HL-60/S4 (cell line): Measurements from ENCODE around the gene EPB41L4A.
"Not testable (repeated sequence)": the region's sequence is repeated elsewhere in the genome, so short reads cannot be mapped to it uniquely, and the experiment has no call there.

Experiments used
- in situ Hi-C: fragments of 300-500 bp; cut with MboI; formaldehyde crosslinking; loops from 2 replicates; pipeline ENCODE4 v1.14.3; 2022; ENCODE audit warnings: low sequenced_read_pairs

The EPB41L4A gene

GRCh38 chr5:112217843-112218579 lies 201.1 kb downstream of the EPB41L4A start:
- in situ Hi-C loops: no loop called here

GRCh38 chr5:112216140-112216539 lies 202.9 kb downstream of the EPB41L4A start:
- in situ Hi-C loops: no loop called here

GRCh38 chr5:112210430-112211005 lies 208.6 kb downstream of the EPB41L4A start:
- in situ Hi-C loops: no loop called here

DNA sequence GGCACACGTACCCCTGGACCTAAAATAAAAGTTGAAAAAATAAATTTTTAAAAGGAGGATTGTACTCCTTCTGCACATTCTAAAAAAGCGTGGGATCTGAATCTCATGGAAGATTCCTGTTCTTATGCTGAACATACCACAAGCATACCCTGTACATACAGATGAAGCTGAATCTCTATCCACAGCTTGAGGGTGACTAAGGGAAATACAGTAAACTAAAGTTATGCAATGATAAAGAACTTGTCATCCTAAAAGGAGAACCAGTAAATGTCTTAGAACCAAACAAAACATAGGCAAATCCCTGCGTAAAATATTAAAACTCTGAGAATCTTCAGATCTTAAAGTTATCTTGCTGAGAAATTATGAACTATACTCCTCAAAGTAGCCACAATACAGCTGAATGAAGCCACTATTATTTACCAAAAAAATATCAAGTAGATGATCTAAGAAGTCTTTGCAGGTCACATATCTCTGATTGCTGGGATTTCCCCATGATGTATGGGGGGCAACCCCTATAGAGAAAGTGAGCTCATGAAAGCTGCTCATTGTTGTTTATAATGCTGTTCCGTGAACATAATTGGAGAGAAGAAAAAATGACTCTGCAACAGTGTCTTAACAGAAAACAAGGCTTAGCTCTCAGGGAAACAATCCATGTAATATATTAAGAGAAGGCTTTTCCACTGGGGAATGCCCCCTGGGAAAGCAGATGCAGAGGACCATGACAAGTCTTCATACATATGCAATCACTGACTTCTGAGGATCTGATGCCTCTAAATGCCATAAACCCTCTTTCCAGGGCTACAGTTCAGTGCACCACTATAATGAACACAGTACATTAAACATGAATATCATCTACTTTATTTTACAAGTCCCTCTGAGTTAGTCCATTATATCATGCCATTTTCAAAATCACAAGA lies 210.1 kb downstream of the EPB41L4A start:
- in situ Hi-C loops: no loop called here

GRCh38 chr5:112208195-112208594 lies 210.9 kb downstream of the EPB41L4A start:
- in situ Hi-C loops: not testable (repeated sequence)

- in situ Hi-C loops: no loop called here
These were observed 213.2 kb downstream of the EPB41L4A start for GRCh38 chr5:112205846-112206245.

DNA sequence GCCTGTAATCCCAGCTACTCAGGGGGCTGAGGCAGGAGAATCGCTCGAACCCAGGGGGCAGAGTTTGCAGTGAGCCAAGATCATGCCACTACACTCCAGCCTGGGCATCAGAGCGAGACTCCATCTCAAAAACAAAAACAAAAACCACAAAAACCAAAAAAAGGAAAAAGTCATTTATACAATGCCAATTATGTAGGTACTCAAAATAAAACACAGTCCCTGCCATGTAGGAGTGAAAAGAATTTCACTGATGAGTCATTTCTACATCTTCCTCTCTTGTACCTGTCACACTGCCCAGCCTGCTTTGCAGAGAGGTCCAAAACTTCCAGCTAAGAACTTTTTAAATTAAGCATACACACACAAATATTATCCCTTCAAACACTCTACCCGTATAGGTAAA lies 215.8 kb downstream of the EPB41L4A start:
- in situ Hi-C loops: no loop called here

DNA sequence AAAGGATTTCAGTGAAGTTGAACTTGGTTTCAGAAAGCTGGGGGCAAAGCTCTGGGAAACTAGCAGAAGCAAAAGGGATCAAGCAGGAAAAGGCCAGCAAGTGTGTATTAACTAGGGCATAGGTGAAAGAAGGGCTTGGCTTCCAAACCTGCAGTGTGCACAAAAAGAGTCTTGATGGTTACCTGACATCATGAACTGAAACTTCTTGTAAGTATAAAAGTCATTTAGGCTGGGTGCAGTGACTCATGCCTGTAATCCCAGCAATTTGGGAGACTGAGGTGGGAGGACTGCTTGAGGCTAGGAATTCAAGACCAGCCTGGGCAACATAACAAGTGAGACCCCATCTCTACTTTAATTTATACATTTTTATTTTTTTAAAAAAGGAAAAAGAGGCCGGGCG lies 216.4 kb downstream of the EPB41L4A start:
- in situ Hi-C loops: no loop called here

- in situ Hi-C loops: no loop called here
These were observed 217.9 kb downstream of the EPB41L4A start for GRCh38 chr5:112201141-112201540.

GRCh38 chr5:112200131-112200530 lies 218.9 kb downstream of the EPB41L4A start:
- in situ Hi-C loops: no loop called here

DNA sequence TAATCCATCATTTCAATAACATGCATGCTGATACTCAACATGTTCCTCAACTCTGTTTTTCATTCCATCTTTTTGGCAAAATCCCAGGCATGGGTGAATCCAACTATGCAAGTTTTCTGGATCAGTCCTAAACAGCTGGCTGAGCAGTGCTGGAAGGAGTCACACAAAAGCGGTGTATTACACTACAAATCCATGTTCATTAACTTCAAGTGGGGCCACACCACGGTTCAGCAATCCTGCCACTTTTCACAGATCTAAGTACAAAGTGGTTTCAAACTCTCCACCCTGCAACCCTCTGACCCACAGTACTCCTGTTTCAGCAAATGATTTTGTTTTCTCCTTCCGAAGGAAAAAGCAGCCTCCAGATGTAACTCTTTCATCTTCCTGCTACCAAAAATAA lies 222.5 kb downstream of the EPB41L4A start:
- in situ Hi-C loops: no loop called here

- in situ Hi-C loops: no loop called here
These were observed 223.2 kb downstream of the EPB41L4A start for GRCh38 chr5:112195924-112196323.

- in situ Hi-C loops: no loop called here
These were observed 226.2 kb downstream of the EPB41L4A start for GRCh38 chr5:112192866-112193265.

DNA sequence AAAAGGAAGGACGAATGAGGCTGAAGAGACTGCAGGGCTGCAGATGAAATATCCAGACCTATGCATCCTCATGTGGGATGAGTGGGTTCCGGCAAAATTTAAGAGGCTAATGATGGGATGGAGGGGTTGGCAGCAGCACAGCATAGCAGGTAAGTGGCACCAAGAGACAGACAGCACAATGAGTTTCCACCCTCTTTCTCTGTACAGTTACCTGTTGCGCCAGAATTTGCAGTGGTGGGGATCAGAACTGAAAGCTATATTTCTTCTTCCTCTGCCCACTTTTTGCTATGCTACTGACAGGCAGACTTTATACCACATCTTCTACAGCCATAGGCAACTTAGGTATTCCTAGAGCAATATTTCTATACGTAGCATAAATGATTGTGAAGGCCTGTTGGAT lies 227.0 kb downstream of the EPB41L4A start:
- in situ Hi-C loops: no loop called here

GRCh38 chr5:112189391-112189790 lies 229.7 kb downstream of the EPB41L4A start:
- in situ Hi-C loops: no loop called here

GRCh38 chr5:112186401-112186990 lies 232.6 kb downstream of the EPB41L4A start:
- in situ Hi-C loops: no loop called here

GRCh38 chr5:112183874-112184273 lies 235.2 kb downstream of the EPB41L4A start:
- in situ Hi-C loops: no loop called here

GRCh38 chr5:112183103-112183711 lies 235.9 kb downstream of the EPB41L4A start:
- in situ Hi-C loops: no loop called here

DNA sequence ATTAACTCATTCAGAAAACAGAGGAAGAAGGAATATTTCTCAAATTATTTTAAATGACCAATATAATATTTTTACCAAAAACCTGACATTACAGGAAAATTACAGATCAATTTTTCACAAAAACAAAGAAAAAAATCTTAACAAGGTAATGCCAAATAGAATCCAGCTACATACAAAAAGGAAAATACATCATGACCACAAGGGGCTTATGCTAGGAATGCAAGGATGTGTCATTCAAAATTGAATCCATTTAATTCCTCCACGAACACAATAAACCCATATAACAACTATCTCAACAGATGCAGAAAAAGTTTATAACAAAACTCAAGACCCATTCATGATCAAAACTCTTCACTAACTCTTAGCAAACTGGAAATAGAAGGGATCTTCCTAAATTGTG lies 239.8 kb downstream of the EPB41L4A start:
- in situ Hi-C loops: no loop called here

DNA sequence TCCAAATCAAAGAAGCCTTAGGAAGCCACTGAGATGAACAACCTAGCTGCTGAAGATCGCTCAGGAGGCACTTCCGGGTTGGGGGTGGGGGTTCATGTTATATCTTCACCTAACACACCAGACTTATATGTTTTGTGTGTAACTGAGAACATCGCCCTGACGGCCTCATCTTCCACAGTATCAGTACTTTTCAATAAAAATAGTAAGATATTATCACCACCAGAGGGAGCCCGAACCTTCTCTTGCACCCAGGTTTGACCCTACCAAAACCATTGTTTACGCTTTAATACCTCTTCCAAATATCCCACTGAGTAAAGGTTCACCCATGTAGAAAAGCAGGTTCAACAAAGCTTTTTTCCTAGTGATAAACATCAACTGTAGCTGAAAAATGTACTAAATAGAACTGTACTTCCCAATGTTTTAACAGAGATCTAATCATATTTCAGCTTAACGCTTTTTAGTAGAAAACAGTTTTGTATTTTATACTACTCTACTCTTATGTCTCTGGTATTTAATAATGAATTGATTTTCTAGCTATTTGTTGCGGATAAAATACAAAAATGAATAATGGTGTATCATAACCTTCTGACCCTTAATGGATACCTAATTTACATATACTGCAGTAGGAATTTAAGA lies 244.0 kb downstream of the EPB41L4A start:
- in situ Hi-C loops: loop anchor here (25.0 kb wide), 1 partner anchor 1038 kb away; no protein-coding TSS in a partner anchor
